Upper lobe of right lung (tissue), 1 donor: ENCODE data around the gene SURF4. TPM values are rescaled to one million over a fixed set of nuclear protein-coding genes. Genes with fewer than 3 reads are reported as not detected.
"Not testable (repeated sequence)": the region's sequence is repeated elsewhere in the genome, so short reads cannot be mapped to it uniquely, and the experiment has no call there.

Experiments
- ATAC-seq: fragments of 200-7000 bp; cut with Tn5 transposase; one replicate; pipeline ENCODE4 v1.9.1; 2020; ENCODE audit warnings: mild to moderate bottlenecking, moderate library complexity
- DNase-seq: peaks from one replicate; pipeline ENCODE4 v3.0.0-alpha.2; 2020
- H3K27ac ChIP-seq: fragments of 200-600 bp; one replicate; pipeline ENCODE4 v1.8.0; 2022
- H3K27me3 ChIP-seq: fragments of 200-600 bp; one replicate; pipeline ENCODE4 v1.8.0; 2022; ENCODE audit warnings: mild to moderate bottlenecking
- H3K36me3 ChIP-seq: fragments of 200-600 bp; one replicate; pipeline ENCODE4 v1.8.0; 2022
- H3K4me1 ChIP-seq: fragments of 200-600 bp; one replicate; pipeline ENCODE4 v1.8.0; 2022
- H3K4me3 ChIP-seq: fragments of 200-600 bp; one replicate; pipeline ENCODE4 v1.8.0; 2022; ENCODE audit warnings: mild to moderate bottlenecking
- H3K9me3 ChIP-seq: fragments of 200-600 bp; one replicate; pipeline ENCODE4 v1.8.0; 2022
- CTCF ChIP-seq: fragments of 200-600 bp; IDR thresholded peaks from one replicate; pipeline ENCODE4 v1.8.0; 2022; ENCODE audit warnings: antibody characterized with exemption
- intact Hi-C: fragments of 100-400 bp; cut with DNase I; formaldehyde crosslinking; loops from one replicate; pipeline ENCODE4 v1.11.0; 2022
- total RNA-seq: library from RNA; stranded (reverse); fragmentation: NEBNext Ultra II Directional; extraction: Animal tissue kit (Norgen Biotek cat#: 25700); gene quantifications from one replicate; pipeline ENCODE4 v1.2.1, GENCODE V29; 2021
- donor health status: DM: no; HTN: yes; CAD: no; lungs with severe emphysema.

Gene SURF4
- total RNA-seq, 1 donor from 2014 or later, result 142 TPM

- Histone ChIP-seq H3K27me3 (no peaks in the 10 kb centered on the region), H3K36me3 (peaks cover 40% of the 10 kb centered on the region), H3K9me3 (no peaks in the 10 kb centered on the region), H3K27ac (no peak overlapping the region), H3K4me1 (peaks cover 18% of the 10 kb centered on the region), H3K4me3 (no peak overlapping the region)
- DNase-seq (no peak), ATAC-seq (no peak)
- TF ChIP-seq CTCF, result no peak
- intact Hi-C loops, result loop anchor here (10.0 kb wide), 1 partner anchor 155 kb away; no protein-coding TSS in a partner anchor
Observed at GRCh38 chr9:133339641-133340040, 36.2 kb downstream of the SURF4 start.

GRCh38 chr9:133335924-133336811 is 39.7 kb downstream of the SURF4 start, which contains the start of gene SURF6:
SURF6 (minus strand) TSS chr9:133336188; CDS start chr9:133336132, 56 bp downstream.
- intact Hi-C loops, result loop anchor here (10.0 kb wide), 1 partner anchor 151 kb away; no protein-coding TSS in a partner anchor
- ATAC-seq, result peak; percentile 97
- peak; percentile 96 for DNase-seq
- H3K4me3 ChIP-seq, result peak within 1 kb of the TSS; percentile 94
- peaks cover 44% of the 10 kb centered on the region for H3K36me3 ChIP-seq
- H3K4me1 ChIP-seq, result peaks cover 25% of the 10 kb centered on the region
- no peaks in the 10 kb centered on the region for H3K27me3 ChIP-seq
- H3K27ac ChIP-seq, result peak within 1 kb of the TSS; percentile 81
- no peaks in the 10 kb centered on the region for H3K9me3 ChIP-seq
- peak; percentile 5 for TF ChIP-seq CTCF

- H3K4me1 ChIP-seq, result peaks cover 19% of the 10 kb centered on the region
- DNase-seq, result peak; percentile 60
- not testable (repeated sequence) for ATAC-seq, H3K27me3 ChIP-seq, H3K27ac ChIP-seq, H3K9me3 ChIP-seq
- H3K36me3 ChIP-seq, result peaks cover 47% of the 10 kb centered on the region
- peak overlapping the region; percentile 94 for H3K4me3 ChIP-seq
- intact Hi-C loops, result loop anchor here (10.0 kb wide), 1 partner anchor 150 kb away; no protein-coding TSS in a partner anchor
Observed at GRCh38 chr9:133334888-133335287, 41.0 kb downstream of the SURF4 start.

GRCh38 chr9:133334161-133334560 is 41.7 kb downstream of the SURF4 start:
- H3K4me3 ChIP-seq, result no peak overlapping the region
- intact Hi-C loops, result loop anchor here (10.0 kb wide), 1 partner anchor 149 kb away; no protein-coding TSS in a partner anchor
- no peak overlapping the region for H3K27ac ChIP-seq
- H3K27me3 ChIP-seq, result no peaks in the 10 kb centered on the region
- peaks cover 47% of the 10 kb centered on the region for H3K36me3 ChIP-seq
- DNase-seq (peak; percentile 38), ATAC-seq (no peak)
- H3K9me3 ChIP-seq, result no peaks in the 10 kb centered on the region
- peaks cover 19% of the 10 kb centered on the region for H3K4me1 ChIP-seq
- TF ChIP-seq CTCF, result no peak

- peak; percentile 25 for DNase-seq
Observed at GRCh38 chr9:133333566-133333965, 42.3 kb downstream of the SURF4 start.

More at GRCh38 chr9:133333566-133333965, 42.3 kb downstream of the SURF4 start:
- no peak for ATAC-seq
- H3K4me3 ChIP-seq, result no peak overlapping the region
- peaks cover 47% of the 10 kb centered on the region for H3K36me3 ChIP-seq
- H3K27ac ChIP-seq, result no peak overlapping the region
- peaks cover 19% of the 10 kb centered on the region for H3K4me1 ChIP-seq
- no peaks in the 10 kb centered on the region for H3K9me3 ChIP-seq
- no peak for TF ChIP-seq CTCF
- intact Hi-C loops, result loop anchor here (10.0 kb wide), 1 partner anchor 149 kb away; no protein-coding TSS in a partner anchor
- no peaks in the 10 kb centered on the region for H3K27me3 ChIP-seq
